Measurements from ENCODE around the gene BANP.

The BANP gene

GRCh38 chr16:88055356-88055755 is 104.1 kb downstream of the BANP start:
- TF ChIP-seq CTCF (IDR thresholded peaks at IDR 0.05; ENCODE audit: control insufficient read depth, insufficient read depth, low read depth, low read length, missing control alignments), result no peak
- DNase-seq (ENCODE audit: low read depth), result no peak

GRCh38 chr16:88056212-88056611 is 105.0 kb downstream of the BANP start:
- DNase-seq (ENCODE audit: low read depth), result no peak
- no peak for TF ChIP-seq CTCF (IDR thresholded peaks at IDR 0.05; ENCODE audit: control insufficient read depth, insufficient read depth, low read depth, low read length, missing control alignments)
- no peak overlapping the region for H3K4me3 ChIP-seq (ENCODE audit: control insufficient read depth, low read depth, low read length)

More at GRCh38 chr16:88055356-88055755, 104.1 kb downstream of the BANP start:
- no peak overlapping the region for H3K4me3 ChIP-seq (ENCODE audit: control insufficient read depth, low read depth, low read length)

- no peak overlapping the region for H3K4me3 ChIP-seq (ENCODE audit: control insufficient read depth, low read depth, low read length)
- TF ChIP-seq CTCF (IDR thresholded peaks at IDR 0.05; ENCODE audit: control insufficient read depth, insufficient read depth, low read depth, low read length, missing control alignments), result no peak
- no peak for DNase-seq (ENCODE audit: low read depth)
These were observed 106.4 kb downstream of the BANP start for GRCh38 chr16:88057656-88058055.

- no peak for DNase-seq (ENCODE audit: low read depth)
- H3K4me3 ChIP-seq (ENCODE audit: control insufficient read depth, low read depth, low read length), result no peak overlapping the region
- no peak for TF ChIP-seq CTCF (IDR thresholded peaks at IDR 0.05; ENCODE audit: control insufficient read depth, insufficient read depth, low read depth, low read length, missing control alignments)
These were observed 106.9 kb downstream of the BANP start for GRCh38 chr16:88058136-88058535.

- DNase-seq (ENCODE audit: low read depth), result no peak
- TF ChIP-seq CTCF (IDR thresholded peaks at IDR 0.05; ENCODE audit: control insufficient read depth, insufficient read depth, low read depth, low read length, missing control alignments), result no peak
- H3K4me3 ChIP-seq (ENCODE audit: control insufficient read depth, low read depth, low read length), result no peak overlapping the region
These were observed 107.6 kb downstream of the BANP start for GRCh38 chr16:88058817-88059216.

- no peak overlapping the region for H3K4me3 ChIP-seq (ENCODE audit: control insufficient read depth, low read depth, low read length)
- DNase-seq (ENCODE audit: low read depth), result no peak
- no peak for TF ChIP-seq CTCF (IDR thresholded peaks at IDR 0.05; ENCODE audit: control insufficient read depth, insufficient read depth, low read depth, low read length, missing control alignments)
These were observed 108.6 kb downstream of the BANP start for GRCh38 chr16:88059701-88060386.
